IPS-18c (cell line): Measurements from ENCODE around the gene ABCA5.

Experiments
- H3K4me3 ChIP-seq: 2 replicates; pipeline ENCODE4 v1.7.0; 2013; ENCODE audit warnings: low read depth, mild to moderate bottlenecking, low read length, moderate library complexity; ENCODE audit not compliant: insufficient read depth
- H3K9me3 ChIP-seq: one replicate; pipeline ENCODE4 v1.6.1; 2013; ENCODE audit warnings: mild to moderate bottlenecking, low read length, moderate library complexity; ENCODE audit not compliant: control insufficient read depth, insufficient read depth

ABCA5 gene

GRCh38 chr17:69327060-69327831 lies at the start of gene ABCA5:
Gene ABCA5 (minus strand): TSS chr17:69327133. CDS start chr17:69314415, 12,718 bp downstream.
- Histone ChIP-seq H3K4me3 (peak within 1 kb of the TSS; percentile 82), H3K9me3 (peaks cover 3% of the 10 kb centered on the region)

- Histone ChIP-seq H3K9me3 (no peaks in the 10 kb centered on the region), H3K4me3 (no peak overlapping the region)
Measured at GRCh38 chr17:69375229-69375628, 48.3 kb upstream of the ABCA5 start.

GRCh38 chr17:69373069-69373468 lies 46.1 kb upstream of the ABCA5 start:
- Histone ChIP-seq H3K4me3 (no peak overlapping the region), H3K9me3 (no peaks in the 10 kb centered on the region)

GRCh38 chr17:69367298-69367697 lies 40.4 kb upstream of the ABCA5 start:
- Histone ChIP-seq H3K9me3 (no peaks in the 10 kb centered on the region), H3K4me3 (no peak overlapping the region)

GRCh38 chr17:69363488-69364210 lies 36.7 kb upstream of the ABCA5 start:
- Histone ChIP-seq H3K4me3 (no peak overlapping the region), H3K9me3 (no peaks in the 10 kb centered on the region)

- Histone ChIP-seq H3K4me3 (no peak overlapping the region), H3K9me3 (no peaks in the 10 kb centered on the region)
Measured at GRCh38 chr17:69361156-69361555, 34.2 kb upstream of the ABCA5 start.

GRCh38 chr17:69358688-69359596 lies 32.0 kb upstream of the ABCA5 start:
- H3K9me3 ChIP-seq, result no peaks in the 10 kb centered on the region
- no peak overlapping the region for H3K4me3 ChIP-seq

GRCh38 chr17:69357701-69358100 lies 30.8 kb upstream of the ABCA5 start:
- no peaks in the 10 kb centered on the region for H3K9me3 ChIP-seq

GRCh38 chr17:69356625-69357024 lies 29.7 kb upstream of the ABCA5 start:
- no peaks in the 10 kb centered on the region for H3K9me3 ChIP-seq
- no peak overlapping the region for H3K4me3 ChIP-seq

More at GRCh38 chr17:69357701-69358100, 30.8 kb upstream of the ABCA5 start:
- no peak overlapping the region for H3K4me3 ChIP-seq

GRCh38 chr17:69350911-69351310 lies 24.0 kb upstream of the ABCA5 start:
- no peak overlapping the region for H3K4me3 ChIP-seq
- H3K9me3 ChIP-seq, result no peaks in the 10 kb centered on the region

- Histone ChIP-seq H3K4me3 (no peak overlapping the region), H3K9me3 (no peaks in the 10 kb centered on the region)
Measured at GRCh38 chr17:69348429-69348828, 21.5 kb upstream of the ABCA5 start.

- Histone ChIP-seq H3K9me3 (no peaks in the 10 kb centered on the region), H3K4me3 (no peak overlapping the region)
Measured at GRCh38 chr17:69346766-69347165, 19.8 kb upstream of the ABCA5 start.

- Histone ChIP-seq H3K9me3 (no peaks in the 10 kb centered on the region), H3K4me3 (no peak overlapping the region)
Measured at GRCh38 chr17:69344939-69345338, 18.0 kb upstream of the ABCA5 start.

GRCh38 chr17:69342896-69343644 lies 16.1 kb upstream of the ABCA5 start:
- Histone ChIP-seq H3K9me3 (no peaks in the 10 kb centered on the region), H3K4me3 (no peak overlapping the region)

- H3K4me3 ChIP-seq, result no peak overlapping the region
Measured at GRCh38 chr17:69339937-69340336, 13.0 kb upstream of the ABCA5 start.

GRCh38 chr17:69336996-69337395 lies 10.1 kb upstream of the ABCA5 start:
- no peaks in the 10 kb centered on the region for H3K9me3 ChIP-seq
- H3K4me3 ChIP-seq, result no peak overlapping the region

More at GRCh38 chr17:69339937-69340336, 13.0 kb upstream of the ABCA5 start:
- no peaks in the 10 kb centered on the region for H3K9me3 ChIP-seq

GRCh38 chr17:69336580-69336979 lies 9.6 kb upstream of the ABCA5 start:
- no peak overlapping the region for H3K4me3 ChIP-seq
- H3K9me3 ChIP-seq, result no peaks in the 10 kb centered on the region
